ENCODE results near the gene HPSE. TPM values are rescaled to one million over a fixed set of nuclear protein-coding genes. Genes with fewer than 3 reads are reported as not detected.

The HPSE gene
- total RNA-seq = 1 to 10 TPM; 6.5 to 7.8 TPM

DNA sequence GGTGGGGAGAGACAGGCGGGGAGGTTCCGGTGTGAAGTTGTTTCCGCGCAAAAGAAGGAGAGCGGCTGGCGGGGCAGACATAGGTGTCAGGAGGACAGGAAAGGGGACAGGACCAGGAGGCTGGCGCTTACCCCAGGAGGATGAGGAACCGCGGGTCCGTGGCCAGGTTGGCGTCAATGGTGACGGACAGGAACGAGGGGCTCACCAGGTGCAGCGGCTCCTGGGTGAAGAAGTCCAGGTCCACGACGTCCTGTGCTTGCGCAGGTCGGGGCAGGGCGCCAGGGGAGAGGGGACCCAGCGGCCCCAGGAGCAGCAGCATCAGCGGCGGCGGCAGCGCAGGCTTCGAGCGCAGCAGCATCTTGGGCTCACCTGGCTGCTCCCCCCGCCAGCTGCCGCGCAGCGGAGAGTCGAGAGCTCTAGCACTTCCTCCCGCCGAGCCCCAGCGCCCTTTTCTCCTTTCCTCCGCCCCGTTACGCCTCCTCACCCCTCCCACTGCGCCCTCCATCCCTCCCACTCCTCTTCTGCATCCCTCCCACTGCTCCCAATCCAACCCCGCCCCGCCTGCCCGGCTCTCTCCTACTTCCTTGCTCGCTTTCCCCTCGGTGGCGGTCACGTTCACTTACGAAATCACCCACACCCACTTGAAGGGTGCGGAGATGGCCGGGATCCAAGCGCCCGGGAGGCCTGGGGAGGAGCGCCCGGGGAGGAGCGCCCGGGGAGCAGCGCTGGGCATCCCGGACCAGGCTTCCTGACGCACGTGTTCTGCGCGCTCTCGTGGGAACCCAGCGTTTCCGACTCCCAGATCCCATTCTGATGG is at the start of gene HPSE:
TSS of gene HPSE (minus strand) at position 424 of the 817 bp plus-strand sequence. CDS start at position 358, 66 bp downstream.
- peak within 1 kb of the TSS; percentile 86 for H3K4me3 Mint-ChIP-seq
- peaks cover 22% of the 10 kb centered on the region for H3K4me1 Mint-ChIP-seq
- peak; percentile 69 for DNase-seq
- H3K27me3 Mint-ChIP-seq = peaks cover 9% of the 10 kb centered on the region
- peaks cover 5% of the 10 kb centered on the region for H3K9me3 Mint-ChIP-seq
- H3K27ac Mint-ChIP-seq = peak within 1 kb of the TSS; percentile 75
- H3K36me3 Mint-ChIP-seq = peaks cover 5% of the 10 kb centered on the region

GRCh38 chr4:83382850-83383249 is 48.2 kb upstream of the HPSE start:
- peaks cover 14% of the 10 kb centered on the region for H3K9me3 Mint-ChIP-seq
- no peak overlapping the region for H3K27ac Mint-ChIP-seq
- DNase-seq = no peak
- H3K4me1 Mint-ChIP-seq = peaks cover 1% of the 10 kb centered on the region
- H3K4me3 Mint-ChIP-seq = no peak overlapping the region
- no peaks in the 10 kb centered on the region for H3K27me3 Mint-ChIP-seq
- peaks cover 6% of the 10 kb centered on the region for H3K36me3 Mint-ChIP-seq

GRCh38 chr4:83381173-83381572 is 46.5 kb upstream of the HPSE start:
- no peak for DNase-seq
- peaks cover 21% of the 10 kb centered on the region for H3K9me3 Mint-ChIP-seq
- no peak overlapping the region for H3K27ac Mint-ChIP-seq
- H3K36me3 Mint-ChIP-seq = peaks cover 7% of the 10 kb centered on the region
- no peaks in the 10 kb centered on the region for H3K27me3 Mint-ChIP-seq
- H3K4me3 Mint-ChIP-seq = no peak overlapping the region
- peaks cover 1% of the 10 kb centered on the region for H3K4me1 Mint-ChIP-seq

DNA sequence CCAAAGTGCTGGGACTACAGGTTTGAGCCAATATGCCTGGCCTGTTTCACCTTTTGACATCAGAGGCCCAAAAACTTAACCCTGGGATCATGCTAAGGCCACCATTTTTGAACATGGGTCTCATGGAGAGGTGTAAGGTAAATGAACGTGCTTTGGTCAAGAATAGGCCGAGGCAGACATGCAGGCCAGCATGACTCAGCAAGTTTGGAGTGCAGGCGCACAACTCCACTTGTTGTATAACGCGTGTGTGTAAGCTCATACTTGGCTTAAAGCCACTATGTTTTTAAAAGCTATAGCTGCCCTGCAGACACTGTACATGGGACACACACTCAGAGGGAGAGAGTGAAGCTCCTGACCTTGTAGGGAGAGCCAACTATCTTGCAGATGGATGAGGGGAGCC is 43.8 kb upstream of the HPSE start:
- Mint-ChIP-seq H3K27me3 (no peaks in the 10 kb centered on the region), H3K4me3 (no peak overlapping the region), H3K36me3 (peaks cover 7% of the 10 kb centered on the region), H3K27ac (no peak overlapping the region), H3K4me1 (no peaks in the 10 kb centered on the region), H3K9me3 (peaks cover 21% of the 10 kb centered on the region)
- no peak for DNase-seq

DNA sequence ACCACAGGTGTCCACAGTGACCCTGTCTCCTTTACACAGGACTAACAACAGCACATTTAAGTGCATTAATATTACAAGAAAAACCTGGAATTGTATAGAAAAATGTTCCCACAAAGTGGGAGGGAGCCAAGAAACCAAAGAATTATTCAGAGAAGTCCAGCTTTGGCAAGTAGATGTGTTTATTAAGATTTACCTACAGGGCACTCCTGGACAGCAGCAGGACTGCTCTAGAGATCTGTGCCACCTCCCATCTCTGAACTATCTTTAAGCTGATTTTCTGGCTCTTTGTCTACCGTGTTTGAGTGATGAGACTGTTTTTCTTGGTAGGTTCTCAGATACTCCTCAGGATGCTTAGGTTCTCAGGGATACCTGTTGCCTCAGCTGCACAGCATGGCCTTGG is 38.3 kb upstream of the HPSE start:
- H3K4me1 Mint-ChIP-seq = peaks cover 4% of the 10 kb centered on the region
- no peak overlapping the region for H3K4me3 Mint-ChIP-seq
- H3K9me3 Mint-ChIP-seq = peaks cover 8% of the 10 kb centered on the region
- peaks cover 1% of the 10 kb centered on the region for H3K36me3 Mint-ChIP-seq
- H3K27ac Mint-ChIP-seq = no peak overlapping the region
- no peaks in the 10 kb centered on the region for H3K27me3 Mint-ChIP-seq
- no peak for DNase-seq

DNA sequence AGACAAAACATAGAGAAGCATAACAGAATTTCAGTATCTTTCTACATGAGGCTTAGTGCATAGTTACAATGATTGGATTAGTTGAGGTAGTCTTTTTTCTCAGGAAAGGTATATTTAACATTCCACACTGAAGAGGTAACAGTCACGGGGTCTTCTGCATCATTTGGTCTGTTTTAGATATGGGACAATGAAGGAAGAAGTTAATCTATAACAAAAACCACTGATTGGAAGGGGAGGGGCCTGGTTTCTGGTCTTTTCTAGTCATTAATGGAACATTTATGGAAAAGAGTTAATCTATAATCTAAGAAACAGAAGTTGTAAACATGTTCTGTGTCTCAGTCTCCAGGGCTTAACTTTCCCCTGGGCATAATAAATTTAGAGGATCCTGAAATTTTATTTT is 37.3 kb upstream of the HPSE start:
- no peaks in the 10 kb centered on the region for H3K27me3 Mint-ChIP-seq
- no peaks in the 10 kb centered on the region for H3K36me3 Mint-ChIP-seq
- no peak overlapping the region for H3K4me3 Mint-ChIP-seq
- peaks cover under 1% of the 10 kb centered on the region for H3K9me3 Mint-ChIP-seq
- no peak for DNase-seq
- H3K27ac Mint-ChIP-seq = no peak overlapping the region
- peaks cover 4% of the 10 kb centered on the region for H3K4me1 Mint-ChIP-seq

DNA sequence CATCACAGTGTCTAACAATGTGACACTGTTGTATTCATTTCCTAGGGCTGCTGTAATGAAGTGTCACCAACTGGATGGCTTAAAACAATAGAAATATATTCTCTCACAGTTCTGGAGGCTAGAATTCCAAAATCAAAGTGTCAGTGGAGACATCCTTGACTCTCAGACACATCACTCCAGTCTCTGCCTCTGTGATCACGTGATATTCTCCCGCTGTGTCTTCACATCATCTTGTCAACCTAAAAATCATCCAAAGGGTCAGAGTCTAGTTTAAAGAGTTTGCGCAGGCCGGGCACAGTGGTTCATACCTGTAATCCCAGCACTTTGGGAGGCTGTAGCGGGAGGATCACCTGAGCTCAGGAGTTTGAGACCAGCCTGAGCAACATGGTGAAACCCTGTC is 36.6 kb upstream of the HPSE start:
- Mint-ChIP-seq H3K9me3 (no peaks in the 10 kb centered on the region), H3K36me3 (no peaks in the 10 kb centered on the region), H3K4me1 (peaks cover 7% of the 10 kb centered on the region), H3K4me3 (no peak overlapping the region), H3K27ac (no peak overlapping the region), H3K27me3 (no peaks in the 10 kb centered on the region)
- no peak for DNase-seq

DNA sequence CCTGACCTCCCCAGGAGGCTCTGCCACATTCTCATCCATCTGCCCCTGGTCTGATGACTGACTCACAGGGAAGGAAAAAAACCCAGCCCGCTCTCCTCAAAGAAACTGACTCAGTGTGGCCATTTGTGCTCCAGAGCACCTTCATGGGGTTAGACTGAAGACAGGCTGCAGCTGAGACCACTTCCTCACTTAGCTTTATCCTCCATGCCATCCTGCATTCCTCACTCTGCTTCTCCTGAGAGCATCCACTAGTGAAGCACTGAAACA is 35.9 kb upstream of the HPSE start:
- Mint-ChIP-seq H3K36me3 (no peaks in the 10 kb centered on the region), H3K4me3 (no peak overlapping the region), H3K27me3 (no peaks in the 10 kb centered on the region), H3K9me3 (no peaks in the 10 kb centered on the region), H3K4me1 (peaks cover 7% of the 10 kb centered on the region), H3K27ac (no peak overlapping the region)
- no peak for DNase-seq

- DNase-seq = no peak
- no peaks in the 10 kb centered on the region for H3K36me3 Mint-ChIP-seq
- no peaks in the 10 kb centered on the region for H3K27me3 Mint-ChIP-seq
- H3K27ac Mint-ChIP-seq = no peak overlapping the region
- H3K4me3 Mint-ChIP-seq = no peak overlapping the region
- peaks cover 7% of the 10 kb centered on the region for H3K4me1 Mint-ChIP-seq
- no peaks in the 10 kb centered on the region for H3K9me3 Mint-ChIP-seq
Observed at GRCh38 chr4:83369831-83370639, 35.4 kb upstream of the HPSE start.

DNA sequence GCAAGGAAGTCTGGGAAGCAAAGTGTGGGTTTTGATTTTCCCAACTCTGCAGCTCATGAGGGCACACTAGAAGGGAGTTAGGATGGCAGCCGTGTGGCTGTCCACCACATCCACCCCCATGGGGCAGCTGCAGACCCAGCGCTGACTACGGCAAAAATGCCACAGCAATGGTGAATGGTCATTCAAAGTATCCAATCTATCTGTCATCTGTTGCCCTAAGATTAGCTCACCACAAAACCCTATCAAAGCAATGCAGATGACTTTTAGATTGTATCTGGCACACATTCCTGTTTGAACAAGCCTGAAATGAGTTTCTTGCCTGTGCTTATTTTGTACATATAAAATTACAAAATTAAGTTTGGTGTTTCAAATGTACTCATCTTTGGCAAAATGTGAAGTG is 29.7 kb upstream of the HPSE start:
- Mint-ChIP-seq H3K9me3 (no peaks in the 10 kb centered on the region), H3K36me3 (no peaks in the 10 kb centered on the region), H3K4me1 (peaks cover 12% of the 10 kb centered on the region), H3K27me3 (no peaks in the 10 kb centered on the region), H3K27ac (no peak overlapping the region), H3K4me3 (no peak overlapping the region)
- DNase-seq = no peak

- no peaks in the 10 kb centered on the region for H3K36me3 Mint-ChIP-seq
- DNase-seq = no peak
- peaks cover 13% of the 10 kb centered on the region for H3K4me1 Mint-ChIP-seq
- H3K9me3 Mint-ChIP-seq = no peaks in the 10 kb centered on the region
- H3K27me3 Mint-ChIP-seq = no peaks in the 10 kb centered on the region
- no peak overlapping the region for H3K4me3 Mint-ChIP-seq
- no peak overlapping the region for H3K27ac Mint-ChIP-seq
Observed at GRCh38 chr4:83362492-83363329, 28.1 kb upstream of the HPSE start.

DNA sequence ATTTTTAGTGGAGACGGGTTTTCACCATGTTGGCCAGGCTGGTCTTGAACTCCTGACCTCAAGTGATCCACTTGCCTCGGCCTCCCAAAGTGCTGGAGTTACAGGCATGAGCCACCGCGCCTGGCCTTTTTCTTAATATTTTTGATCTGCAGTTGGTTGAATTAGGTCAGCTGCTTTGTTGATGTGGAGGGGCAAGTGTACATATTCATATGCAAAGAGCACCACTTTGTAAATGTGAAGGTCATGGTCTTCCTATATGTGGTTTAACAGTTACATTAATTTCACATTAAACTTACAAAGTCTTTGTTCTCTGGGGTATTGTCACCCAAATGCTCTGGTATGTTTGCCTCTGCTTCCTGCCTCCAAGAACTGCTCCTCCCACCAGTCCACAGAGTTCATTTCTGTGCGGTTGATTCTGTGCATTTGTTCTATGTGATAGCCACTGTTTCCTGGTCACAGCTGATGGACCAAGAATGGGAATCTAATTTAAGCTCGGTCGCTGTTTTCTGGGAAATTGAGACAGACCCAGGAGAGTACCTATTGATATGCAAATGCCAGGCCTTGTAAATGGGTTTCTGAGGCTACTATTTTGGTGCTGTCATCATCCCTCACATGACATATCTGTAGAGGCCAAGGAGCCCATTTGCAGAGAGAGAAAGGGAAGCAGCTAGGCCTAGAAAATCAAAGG is 26.9 kb upstream of the HPSE start:
- H3K9me3 Mint-ChIP-seq = no peaks in the 10 kb centered on the region
- H3K36me3 Mint-ChIP-seq = no peaks in the 10 kb centered on the region
- no peaks in the 10 kb centered on the region for H3K27me3 Mint-ChIP-seq
- no peak for DNase-seq
- no peak overlapping the region for H3K4me3 Mint-ChIP-seq
- no peak overlapping the region for H3K27ac Mint-ChIP-seq
- H3K4me1 Mint-ChIP-seq = peaks cover 23% of the 10 kb centered on the region

GRCh38 chr4:83360018-83360417 is 25.4 kb upstream of the HPSE start:
- no peak overlapping the region for H3K27ac Mint-ChIP-seq
- no peaks in the 10 kb centered on the region for H3K9me3 Mint-ChIP-seq
- H3K4me1 Mint-ChIP-seq = peaks cover 27% of the 10 kb centered on the region
- no peaks in the 10 kb centered on the region for H3K36me3 Mint-ChIP-seq
- H3K27me3 Mint-ChIP-seq = no peaks in the 10 kb centered on the region
- DNase-seq = no peak
- no peak overlapping the region for H3K4me3 Mint-ChIP-seq

DNA sequence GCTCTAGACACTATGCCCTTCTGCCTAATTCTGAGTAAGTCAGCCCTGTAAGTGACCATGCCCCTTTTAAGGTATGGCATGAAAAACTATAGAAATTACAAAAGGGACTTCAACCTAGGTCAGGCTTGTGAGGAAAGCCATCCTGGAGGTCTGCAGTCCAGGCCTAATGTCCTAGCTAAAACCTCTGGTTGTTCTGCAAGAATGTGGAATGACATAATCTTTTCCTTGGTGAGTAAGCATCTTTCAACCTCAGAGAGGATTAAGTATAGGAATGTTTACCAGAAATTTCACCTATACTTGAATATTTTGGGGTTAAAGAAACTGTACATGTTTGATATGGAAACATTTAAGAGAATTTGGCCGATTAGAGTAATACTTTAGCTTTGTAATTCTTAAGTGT is 23.8 kb upstream of the HPSE start:
- Mint-ChIP-seq H3K4me1 (peaks cover 27% of the 10 kb centered on the region), H3K9me3 (peaks cover 2% of the 10 kb centered on the region), H3K27me3 (no peaks in the 10 kb centered on the region), H3K27ac (no peak overlapping the region), H3K4me3 (no peak overlapping the region), H3K36me3 (no peaks in the 10 kb centered on the region)
- DNase-seq = no peak

Data from activated naive CD8-positive, alpha-beta T cell treated with anti-CD3 and anti-CD28 coated beads for 36 hours (primary cell).